HepG2 (cell line): ENCODE data around the gene MAT2A. TPM values are rescaled to one million over a fixed set of nuclear protein-coding genes. Genes with fewer than 3 reads are reported as not detected.

Experiments
- ATAC-seq: fragments of 200-7000 bp; cut with Tn5 transposase; 3 replicates; pipeline ENCODE4 v1.9.1; 2020; ENCODE audit warnings: mild to moderate bottlenecking, moderate library complexity
- BruUV-seq: library from RNA; stranded (reverse); fragments of 400-500 nt; replicated peaks from 2 replicates; lab custom pipeline; 2021; lab: Mats Ljungman, UMichigan
- CTCF ChIA-PET: fragments of 300-600 bp; formaldehyde crosslinking; extraction: SDS; loops from one replicate; lab custom pipeline; 2021; ENCODE audit warnings: low total read pairs, inconsistent platforms, low intra/inter-chr PET ratio; lab: Yijun Ruan, JAX
- POLR2A ChIA-PET: fragments of 350-600 bp; sonication (Branson Sonifier 250); formaldehyde crosslinking; loops from one replicate; lab custom pipeline; 2020; ENCODE audit warnings: antibody characterized with exemption, inconsistent platforms; lab: Yijun Ruan, JAX
- DNase-seq: peaks from one replicate; pipeline ENCODE4 v3.0.0-alpha.2; 2015; ENCODE audit warnings: low spot score
- FAIRE-seq: peaks from 3 replicates; lab custom pipeline; 2011; peaks lifted over from hg19 to GRCh38; lab: Jason Lieb, UNC
- H2AFZ ChIP-seq: one replicate; pipeline ENCODE4 v1.6.1; 2011; ENCODE audit warnings: low read length, inconsistent platforms
- H3K27ac ChIP-seq: fragments of 300-600 bp; 3 replicates; pipeline ENCODE4 v1.8.0; 2011; ENCODE audit warnings: mixed run types, mild to moderate bottlenecking, mixed read lengths, low read length, inconsistent platforms; ENCODE audit not compliant: insufficient read depth; ENCODE audit errors: extremely low read length
- H3K27me3 ChIP-seq, 2 experiments: fragments of 200-600 bp in 1 of 2; 2 replicates in 1 of 2; 3 replicates in 1 of 2; pipeline versions ENCODE4 v1.6.0 to v1.8.0; 2011; ENCODE audit warnings: low read length in 2 of 2, mild to moderate bottlenecking in 2 of 2, moderate library complexity in 2 of 2, inconsistent platforms in 1 of 2; ENCODE audit not compliant: insufficient read depth in 2 of 2, control insufficient read depth in 1 of 2
- H3K36me3 ChIP-seq, 2 experiments: fragments of 200-600 bp in 1 of 2; replicated peaks in 1 of 2; 2 replicates in 1 of 2; 3 replicates in 1 of 2; pipeline versions ENCODE4 v1.5.1 to v1.8.0; 2011; ENCODE audit warnings: low read length in 2 of 2, inconsistent platforms in 1 of 2; ENCODE audit not compliant: insufficient read depth in 2 of 2, control insufficient read depth in 1 of 2
- H3K4me1 ChIP-seq: 2 replicates; pipeline ENCODE4 v1.5.1; 2012; ENCODE audit warnings: low read length, inconsistent platforms; ENCODE audit not compliant: insufficient read depth
- H3K4me2 ChIP-seq: 2 replicates; pipeline ENCODE4 v1.6.0; 2011; ENCODE audit warnings: low read depth, low read length, inconsistent platforms
- H3K4me3 ChIP-seq, 3 experiments: fragments of 200-600 bp in 1 of 3; sonication (generic), shearing (Covaris generic) in 1 of 3; replicated peaks in 1 of 3; 2 replicates each; pipeline ENCODE4 v1.5.1; 2011 to 2016; ENCODE audit warnings: low read length in 3 of 3, inconsistent platforms in 2 of 3, low read depth in 2 of 3, mild to moderate bottlenecking in 2 of 3, control low read depth in 1 of 3, mixed read lengths in 1 of 3; ENCODE audit not compliant: insufficient read depth in 1 of 3
- H3K79me2 ChIP-seq: one replicate; pipeline ENCODE4 v1.6.1; 2011; ENCODE audit warnings: low read length, inconsistent platforms; ENCODE audit not compliant: insufficient read depth
- H3K9ac ChIP-seq: 2 replicates; pipeline ENCODE4 v1.6.0; 2011; ENCODE audit warnings: mild to moderate bottlenecking, low read depth, low read length, inconsistent platforms; ENCODE audit not compliant: insufficient read depth
- H3K9me3 ChIP-seq: 2 replicates; pipeline ENCODE4 v1.5.1; 2012; ENCODE audit warnings: mild to moderate bottlenecking, low read length
- H4K20me1 ChIP-seq: 2 replicates; pipeline ENCODE4 v1.6.0; 2011; ENCODE audit warnings: inconsistent platforms, mild to moderate bottlenecking, low read length, moderate library complexity; ENCODE audit not compliant: insufficient read depth
- HMGA1 ChIP-seq: sonication (generic); formaldehyde crosslinking; conservative IDR thresholded peaks from 2 replicates; pipeline ENCODE4 v1.4.0; 2020; ENCODE audit warnings: missing genetic modification reagents
- HNRNPUL1 ChIP-seq: fragments of 200-400 bp; formaldehyde crosslinking; IDR thresholded peaks from 2 replicates; pipeline ENCODE4 v1.6.1; 2017; ENCODE audit warnings: low read depth, mild to moderate bottlenecking, low read length, moderate library complexity
- MEIS2 ChIP-seq: sonication (generic); formaldehyde crosslinking; IDR thresholded peaks from 2 replicates; pipeline ENCODE4 v1.9.0; 2021; ENCODE audit warnings: mild to moderate bottlenecking, missing genetic modification reagents
- NCOA2 ChIP-seq: sonication (generic); formaldehyde crosslinking; IDR thresholded peaks from 2 replicates; pipeline ENCODE4 v1.8.0; 2022; ENCODE audit warnings: inconsistent platforms
- NR3C1 ChIP-seq: sonication (generic); formaldehyde crosslinking; IDR thresholded peaks from 2 replicates; pipeline ENCODE4 v1.4.0; 2020; ENCODE audit warnings: missing genetic modification reagents
- POLR2AphosphoS5 ChIP-seq: IDR thresholded peaks from 2 replicates; pipeline ENCODE4 v1.6.1; 2012; ENCODE audit warnings: low read depth, low read length
- REXO4 ChIP-seq: sonication (generic); formaldehyde crosslinking; IDR thresholded peaks from 2 replicates; pipeline ENCODE4 v1.8.0; 2022; ENCODE audit warnings: missing genetic modification reagents, mild to moderate bottlenecking, borderline replicate concordance
- SATB2 ChIP-seq: sonication (generic); formaldehyde crosslinking; IDR thresholded peaks from 2 replicates; pipeline ENCODE4 v1.5.0; 2020; ENCODE audit warnings: missing genetic modification reagents
- STAG1 ChIP-seq: sonication (generic); formaldehyde crosslinking; IDR thresholded peaks from 2 replicates; pipeline ENCODE4 v1.4.0; 2020; ENCODE audit warnings: missing genetic modification reagents
- ZNF607 ChIP-seq: sonication (generic); formaldehyde crosslinking; IDR thresholded peaks from 2 replicates; pipeline ENCODE4 v1.5.1; 2020; ENCODE audit warnings: missing genetic modification reagents, mild to moderate bottlenecking, borderline replicate concordance
- ZNF839 ChIP-seq: sonication (generic); formaldehyde crosslinking; IDR thresholded peaks from 2 replicates; pipeline ENCODE4 v1.4.0; 2020; ENCODE audit warnings: missing genetic modification reagents, mild to moderate bottlenecking, borderline replicate concordance
- WGBS: methylation state at CpG from one replicate; pipeline ENCODE4 v1.1.6; 2017; ENCODE audit warnings: low lambda C conversion rate; 5-methylcytosine and 5-hydroxymethylcytosine counted together
- in situ Hi-C: cut with HindIII; loops from 2 replicates; pipeline ENCODE4 v1.10.0; 2017; ENCODE audit warnings: low pct_unique_long_range_greater_than_20kb; ENCODE audit not compliant: extremely low pct_ligation_motif_present
- intact Hi-C: fragments of 100-400 bp; cut with micrococcal nuclease; formaldehyde crosslinking; loops from one replicate; pipeline ENCODE4 v1.10.0; 2022; ENCODE audit not compliant: unreplicated experiment
- polyA plus RNA-seq, 8 experiments: library from polyadenylated mRNA; depleted of rRNA in 3 of 8; stranded (reverse) in 7 of 8; unstranded in 1 of 8; fragments of >200 nt; fragmentation: Illumina TruSeq in 4 of 8; extraction: Trizol in 4 of 8; gene quantifications; 2 replicates each; pipeline versions ENCODE4 v1.2.1 to v1.2.3, GENCODE V29; 2011 to 2016; ENCODE audit warnings: low read depth in 4 of 8, missing spikeins in 1 of 8, mixed read lengths in 1 of 8; ENCODE audit not compliant: insufficient read depth in 1 of 8
- total RNA-seq, 5 experiments: library from RNA; depleted of rRNA; stranded (reverse); fragments of >200 nt; fragmentation: Illumina TruSeq; extraction: Trizol; gene quantifications; 2 replicates each; pipeline ENCODE4 v1.2.3, GENCODE V29; 2016; ENCODE audit warnings: low read depth in 1 of 5
- TF ChIP-seq, protein P1 (sequence below): sonication (generic); formaldehyde crosslinking; IDR thresholded peaks from 2 replicates; pipeline ENCODE4 v1.5.1; 2020; ENCODE audit warnings: mild to moderate bottlenecking, missing genetic modification reagents, moderate library complexity
- TF ChIP-seq, protein P2 (sequence below): sonication (generic); formaldehyde crosslinking; conservative IDR thresholded peaks from 2 replicates; pipeline ENCODE4 v1.4.0; 2020; ENCODE audit warnings: mild to moderate bottlenecking, missing genetic modification reagents, moderate library complexity

Gene MAT2A
- total and polyA plus RNA-seq, 2 of the 13 experiments (the other 11 are each of a cell fraction or from before 2014, with no cell fraction given), result 155 to 331 TPM

GRCh38 chr2:85560812-85561279 lies 21.9 kb downstream of the MAT2A start (continued):
- TF ChIP-seq REXO4 (CRISPR knock-in tag), result no peak
- TF ChIP-seq NCOA2 (CRISPR knock-in tag), result no peak
- TF ChIP-seq NR3C1 (CRISPR knock-in tag), result no peak
- no peak for TF ChIP-seq MEIS2 (CRISPR knock-in tag)
- TF ChIP-seq, protein P1, sequence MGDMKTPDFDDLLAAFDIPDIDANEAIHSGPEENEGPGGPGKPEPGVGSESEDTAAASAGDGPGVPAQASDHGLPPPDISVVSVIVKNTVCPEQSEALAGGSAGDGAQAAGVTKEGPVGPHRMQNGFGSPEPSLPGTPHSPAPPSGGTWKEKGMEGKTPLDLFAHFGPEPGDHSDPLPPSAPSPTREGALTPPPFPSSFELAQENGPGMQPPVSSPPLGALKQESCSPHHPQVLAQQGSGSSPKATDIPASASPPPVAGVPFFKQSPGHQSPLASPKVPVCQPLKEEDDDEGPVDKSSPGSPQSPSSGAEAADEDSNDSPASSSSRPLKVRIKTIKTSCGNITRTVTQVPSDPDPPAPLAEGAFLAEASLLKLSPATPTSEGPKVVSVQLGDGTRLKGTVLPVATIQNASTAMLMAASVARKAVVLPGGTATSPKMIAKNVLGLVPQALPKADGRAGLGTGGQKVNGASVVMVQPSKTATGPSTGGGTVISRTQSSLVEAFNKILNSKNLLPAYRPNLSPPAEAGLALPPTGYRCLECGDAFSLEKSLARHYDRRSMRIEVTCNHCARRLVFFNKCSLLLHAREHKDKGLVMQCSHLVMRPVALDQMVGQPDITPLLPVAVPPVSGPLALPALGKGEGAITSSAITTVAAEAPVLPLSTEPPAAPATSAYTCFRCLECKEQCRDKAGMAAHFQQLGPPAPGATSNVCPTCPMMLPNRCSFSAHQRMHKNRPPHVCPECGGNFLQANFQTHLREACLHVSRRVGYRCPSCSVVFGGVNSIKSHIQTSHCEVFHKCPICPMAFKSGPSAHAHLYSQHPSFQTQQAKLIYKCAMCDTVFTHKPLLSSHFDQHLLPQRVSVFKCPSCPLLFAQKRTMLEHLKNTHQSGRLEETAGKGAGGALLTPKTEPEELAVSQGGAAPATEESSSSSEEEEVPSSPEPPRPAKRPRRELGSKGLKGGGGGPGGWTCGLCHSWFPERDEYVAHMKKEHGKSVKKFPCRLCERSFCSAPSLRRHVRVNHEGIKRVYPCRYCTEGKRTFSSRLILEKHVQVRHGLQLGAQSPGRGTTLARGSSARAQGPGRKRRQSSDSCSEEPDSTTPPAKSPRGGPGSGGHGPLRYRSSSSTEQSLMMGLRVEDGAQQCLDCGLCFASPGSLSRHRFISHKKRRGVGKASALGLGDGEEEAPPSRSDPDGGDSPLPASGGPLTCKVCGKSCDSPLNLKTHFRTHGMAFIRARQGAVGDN, result no peak
- TF ChIP-seq, all 625 proteins: peak for 7

DNA sequence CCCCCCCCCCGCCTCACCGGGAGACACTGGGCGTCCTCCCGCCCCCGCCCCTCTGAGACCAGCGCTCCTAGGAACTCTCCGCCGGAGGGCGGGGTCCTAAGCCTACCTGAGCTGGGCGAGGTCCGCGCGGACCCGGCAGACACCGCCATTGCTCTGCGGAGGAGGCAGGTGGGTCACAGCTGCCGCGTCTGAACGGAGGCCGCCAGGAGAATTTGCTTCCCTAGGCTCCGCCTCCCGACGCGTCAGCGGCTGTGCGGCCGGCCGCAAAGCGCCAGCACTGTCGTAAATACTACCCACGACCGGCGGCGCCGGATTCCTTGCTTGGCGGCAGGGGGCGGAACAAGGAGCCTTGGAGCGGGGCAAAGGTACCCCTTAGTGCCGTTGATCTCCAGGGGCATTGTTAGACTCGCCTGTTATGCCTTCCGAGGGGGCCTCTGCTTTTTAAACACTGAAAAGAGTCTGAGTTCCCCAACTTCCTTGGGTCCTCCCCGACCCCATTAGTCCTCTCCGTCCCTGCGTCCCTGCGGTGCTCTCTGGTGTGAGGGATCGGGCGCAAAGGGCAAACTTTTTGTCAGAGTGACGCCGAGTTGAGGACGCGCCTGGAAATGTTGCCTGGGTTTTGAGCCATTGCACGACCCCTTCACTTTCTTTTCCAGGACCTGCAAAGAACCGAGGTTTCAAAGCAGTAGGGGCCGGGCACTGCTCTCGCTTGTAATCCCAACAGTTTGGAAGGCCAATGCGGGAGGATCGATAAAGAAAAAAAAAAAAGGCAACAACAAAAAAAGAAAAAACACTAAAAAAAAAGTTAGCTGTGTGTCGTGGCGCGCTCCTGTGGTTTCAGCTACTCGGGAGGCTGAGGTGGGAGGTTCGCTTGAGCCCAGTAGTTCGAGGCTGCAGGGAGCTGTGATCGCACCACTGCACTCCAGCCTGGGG lies 22.6 kb downstream of the MAT2A start, which contains the start of gene GGCX:
TSS of gene GGCX (minus strand) at position 214 of the 933 bp plus-strand sequence. CDS start at position 149, 65 bp downstream.
- Histone ChIP-seq H3K4me3 (peak within 1 kb of the TSS; percentile 84 to 98 (median 91)), H4K20me1 (peaks cover 6% of the 10 kb centered on the region; the same call in 1 of the 2 replicates), H3K27me3 (peaks cover 0 to 4% of the 10 kb centered on the region in 2 experiments; a peak in 1 of 5 replicates), H3K9me3 (no peaks in the 10 kb centered on the region), H3K79me2 (peaks cover 40% of the 10 kb centered on the region), H3K4me1 (peaks cover 59% of the 10 kb centered on the region), H2AFZ (peak within 1 kb of the TSS; percentile 56), H3K4me2 (peak within 1 kb of the TSS; percentile 96), H3K36me3 (peaks cover 3 to 23% of the 10 kb centered on the region in 2 experiments; a peak in 4 of 5 replicates), H3K27ac (peak within 1 kb of the TSS; percentile 91), H3K9ac (peak within 1 kb of the TSS; percentile 92)
- DNase-seq (peak; percentile 95), ATAC-seq (peak; percentile 89), FAIRE-seq (peak; percentile 71)
- intact Hi-C loops, result loop anchor here (1.0 to 2.0 kb wide), 2 partner anchors 15 to 41 kb away; partner anchors contain the start of genes TMEM150A and VAMP8
- 5% methylated on average over 58 of the region's 64 CpGs for WGBS
- CTCF ChIA-PET, result no interaction called here
- in situ Hi-C loops, result no loop called here
- POLR2A ChIA-PET, result interaction anchor here (0.8 to 20.8 kb wide), 24 partner anchors 7 to 236 kb away, joined by 3 to 645 read pairs (median 6); partner anchors contain the start of genes C2orf68, ELMOD3, MAT2A and RETSAT
- BruUV-seq, result TSS peak; percentile 98
- peak; percentile 99 for TF ChIP-seq POLR2AphosphoS5
- TF ChIP-seq HNRNPUL1, result 0 out of 2 replicates have a peak, but pooled peaks have one; percentile 37
- TF ChIP-seq STAG1, result peak; percentile 24; the same call in 1 of the 2 replicates
- TF ChIP-seq, protein P2, sequence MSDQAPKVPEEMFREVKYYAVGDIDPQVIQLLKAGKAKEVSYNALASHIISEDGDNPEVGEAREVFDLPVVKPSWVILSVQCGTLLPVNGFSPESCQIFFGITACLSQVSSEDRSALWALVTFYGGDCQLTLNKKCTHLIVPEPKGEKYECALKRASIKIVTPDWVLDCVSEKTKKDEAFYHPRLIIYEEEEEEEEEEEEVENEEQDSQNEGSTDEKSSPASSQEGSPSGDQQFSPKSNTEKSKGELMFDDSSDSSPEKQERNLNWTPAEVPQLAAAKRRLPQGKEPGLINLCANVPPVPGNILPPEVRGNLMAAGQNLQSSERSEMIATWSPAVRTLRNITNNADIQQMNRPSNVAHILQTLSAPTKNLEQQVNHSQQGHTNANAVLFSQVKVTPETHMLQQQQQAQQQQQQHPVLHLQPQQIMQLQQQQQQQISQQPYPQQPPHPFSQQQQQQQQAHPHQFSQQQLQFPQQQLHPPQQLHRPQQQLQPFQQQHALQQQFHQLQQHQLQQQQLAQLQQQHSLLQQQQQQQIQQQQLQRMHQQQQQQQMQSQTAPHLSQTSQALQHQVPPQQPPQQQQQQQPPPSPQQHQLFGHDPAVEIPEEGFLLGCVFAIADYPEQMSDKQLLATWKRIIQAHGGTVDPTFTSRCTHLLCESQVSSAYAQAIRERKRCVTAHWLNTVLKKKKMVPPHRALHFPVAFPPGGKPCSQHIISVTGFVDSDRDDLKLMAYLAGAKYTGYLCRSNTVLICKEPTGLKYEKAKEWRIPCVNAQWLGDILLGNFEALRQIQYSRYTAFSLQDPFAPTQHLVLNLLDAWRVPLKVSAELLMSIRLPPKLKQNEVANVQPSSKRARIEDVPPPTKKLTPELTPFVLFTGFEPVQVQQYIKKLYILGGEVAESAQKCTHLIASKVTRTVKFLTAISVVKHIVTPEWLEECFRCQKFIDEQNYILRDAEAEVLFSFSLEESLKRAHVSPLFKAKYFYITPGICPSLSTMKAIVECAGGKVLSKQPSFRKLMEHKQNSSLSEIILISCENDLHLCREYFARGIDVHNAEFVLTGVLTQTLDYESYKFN, result peak; percentile 75
- TF ChIP-seq ZNF839, result peak; percentile 81; the same call in 1 of the 2 replicates
- TF ChIP-seq HMGA1 (CRISPR knock-in tag), result no peak
- TF ChIP-seq SATB2 (CRISPR knock-in tag), result no peak
- TF ChIP-seq ZNF607 (CRISPR knock-in tag), result no peak
